ENCODE data around the gene THSD1. TPM values are rescaled to one million over a fixed set of nuclear protein-coding genes. Genes with fewer than 3 reads are reported as not detected.
"Not testable (repeated sequence)": the region's sequence is repeated elsewhere in the genome, so short reads cannot be mapped to it uniquely, and the experiment has no call there.

The THSD1 gene
- total RNA-seq, 1 donor from 2014 or later, result 0.39 TPM

DNA sequence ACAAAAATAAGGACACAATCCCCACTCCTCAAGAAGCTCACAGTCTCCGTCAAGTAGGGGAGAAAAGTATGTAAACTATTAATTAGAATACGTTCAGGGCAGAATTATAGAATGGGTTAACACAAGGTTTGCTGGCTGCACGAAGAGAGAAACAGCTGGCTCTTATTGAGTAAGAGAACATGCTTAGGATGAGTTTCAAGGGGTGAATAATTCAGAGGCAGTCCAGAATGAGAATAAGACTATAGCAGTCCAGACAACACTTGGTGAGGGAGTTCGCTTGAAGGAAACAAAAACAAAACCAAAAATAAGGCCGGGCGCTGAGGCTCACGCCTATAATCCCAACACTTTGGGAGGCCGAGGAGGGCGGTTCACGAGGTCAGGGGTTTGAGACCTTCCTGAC lies 61.9 kb downstream of the THSD1 start:
- Mint-ChIP-seq H3K4me1 (ENCODE audit: low read depth) (peaks cover 2% of the 10 kb centered on the region), H3K9me3 (no peaks in the 10 kb centered on the region), H3K27ac (no peak overlapping the region), H3K4me3 (ENCODE audit: low read depth) (no peak overlapping the region), H3K36me3 (ENCODE audit: low read depth) (no peaks in the 10 kb centered on the region), H3K27me3 (ENCODE audit: low read depth) (peaks cover 8% of the 10 kb centered on the region)
- DNase-seq (ENCODE audit: low spot score), result no peak
- intact Hi-C loops (cut with micrococcal nuclease), result no loop called here

DNA sequence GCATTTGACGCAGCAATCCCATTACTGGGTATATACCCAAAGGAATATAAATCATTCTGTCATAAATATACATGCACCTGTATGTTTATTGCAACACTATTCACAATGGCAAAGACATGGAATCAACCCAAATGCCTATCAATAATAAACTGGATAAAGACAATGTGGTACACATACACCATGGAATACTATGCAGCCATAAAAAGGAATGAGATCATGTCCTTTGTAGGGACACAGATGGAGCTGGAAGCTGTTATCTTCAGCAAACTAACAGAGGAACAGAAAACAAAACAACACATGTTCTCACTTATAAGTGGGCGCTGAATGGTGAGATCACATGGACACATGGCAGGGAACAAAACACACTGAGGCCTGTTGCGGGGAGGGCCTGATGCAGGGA lies 63.8 kb downstream of the THSD1 start:
- H3K4me1 Mint-ChIP-seq (ENCODE audit: low read depth); H3K36me3 Mint-ChIP-seq (ENCODE audit: low read depth); H3K9me3 Mint-ChIP-seq; H3K27me3 Mint-ChIP-seq (ENCODE audit: low read depth); DNase-seq (ENCODE audit: low spot score); H3K27ac Mint-ChIP-seq; H3K4me3 Mint-ChIP-seq (ENCODE audit: low read depth); intact Hi-C loops (cut with micrococcal nuclease): not testable (repeated sequence)

DNA sequence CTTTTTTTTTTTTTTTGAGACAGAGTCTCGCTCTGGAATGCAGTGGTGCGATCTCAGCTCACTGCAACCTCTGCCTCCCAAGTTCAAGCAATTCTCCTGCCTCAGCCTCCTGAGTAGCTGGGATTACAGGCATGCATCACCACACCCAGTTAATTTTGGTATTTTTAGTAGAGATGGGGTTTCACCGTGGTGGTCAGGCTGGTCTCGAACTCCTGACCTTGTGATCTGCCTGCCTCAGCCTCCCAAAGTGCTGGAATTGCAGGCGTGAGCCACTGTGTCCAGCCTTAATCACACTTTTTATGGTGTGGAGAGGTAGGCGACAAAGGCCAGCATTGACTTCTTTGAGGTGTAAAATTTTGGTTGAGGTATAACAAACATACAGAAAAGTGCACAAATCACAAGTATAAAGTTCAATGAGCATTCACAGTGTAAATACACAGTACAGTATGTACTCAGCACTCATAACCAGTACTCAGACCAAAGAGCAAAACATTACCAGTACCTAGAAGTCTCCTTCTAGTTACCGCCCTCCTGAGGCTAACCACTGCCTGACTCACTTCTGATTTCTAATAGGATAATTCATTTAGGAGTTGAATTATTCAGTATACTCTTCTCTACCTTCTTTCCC lies 68.0 kb downstream of the THSD1 start:
- H3K27ac Mint-ChIP-seq; H3K4me3 Mint-ChIP-seq (ENCODE audit: low read depth); intact Hi-C loops (cut with micrococcal nuclease): not testable (repeated sequence)

DNA sequence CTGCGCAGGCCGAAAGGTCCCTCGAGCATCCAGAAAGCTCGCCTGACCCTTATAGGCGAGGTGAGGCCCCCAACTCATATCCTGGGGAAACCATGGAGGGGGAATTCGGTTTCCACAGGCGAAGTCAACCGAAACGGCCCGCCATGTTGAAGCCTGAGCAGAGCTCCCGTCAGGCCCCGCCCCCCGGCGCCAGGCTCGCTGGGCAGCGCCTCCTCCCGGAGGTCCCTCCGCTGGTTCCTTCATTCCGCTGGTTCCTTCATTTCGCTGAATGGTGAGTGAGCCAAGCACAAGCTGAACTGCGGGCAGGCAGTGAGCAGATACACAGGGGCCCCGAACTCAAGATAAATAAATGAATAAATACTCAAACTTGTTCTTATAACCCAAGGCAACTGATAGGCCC lies 71.9 kb downstream of the THSD1 start:
- H3K27ac Mint-ChIP-seq; H3K4me3 Mint-ChIP-seq (ENCODE audit: low read depth); intact Hi-C loops (cut with micrococcal nuclease); H3K9me3 Mint-ChIP-seq; H3K27me3 Mint-ChIP-seq (ENCODE audit: low read depth); H3K36me3 Mint-ChIP-seq (ENCODE audit: low read depth); H3K4me1 Mint-ChIP-seq (ENCODE audit: low read depth); DNase-seq (ENCODE audit: low spot score): not testable (repeated sequence)

More for the DNA sequence above, 68.0 kb downstream of the THSD1 start:
- not testable (repeated sequence) for DNase-seq (ENCODE audit: low spot score); H3K9me3 Mint-ChIP-seq; H3K36me3 Mint-ChIP-seq (ENCODE audit: low read depth); H3K27me3 Mint-ChIP-seq (ENCODE audit: low read depth); H3K4me1 Mint-ChIP-seq (ENCODE audit: low read depth)

DNA sequence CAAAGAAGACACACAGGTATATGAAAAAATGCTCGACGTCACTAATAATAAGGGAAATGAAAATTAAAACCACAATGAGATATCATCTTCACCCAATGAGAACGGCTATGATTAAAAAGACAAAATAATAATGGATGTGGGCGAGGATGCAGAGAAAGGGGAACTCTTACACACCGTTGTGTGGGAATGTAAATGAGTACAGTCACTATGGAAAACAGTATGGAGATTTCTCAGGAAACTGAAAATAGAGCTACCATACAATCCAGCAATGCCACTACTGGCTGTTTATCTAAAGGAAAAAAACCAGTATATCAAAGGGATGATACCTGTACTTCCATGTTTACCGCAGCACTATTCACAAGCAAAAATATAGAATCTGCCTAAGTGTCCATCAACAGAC lies 74.1 kb downstream of the THSD1 start:
- H3K4me3 Mint-ChIP-seq (ENCODE audit: low read depth); H3K27ac Mint-ChIP-seq; H3K9me3 Mint-ChIP-seq; H3K4me1 Mint-ChIP-seq (ENCODE audit: low read depth); H3K27me3 Mint-ChIP-seq (ENCODE audit: low read depth); H3K36me3 Mint-ChIP-seq (ENCODE audit: low read depth); DNase-seq (ENCODE audit: low spot score); intact Hi-C loops (cut with micrococcal nuclease): not testable (repeated sequence)

Other genes starting within 250 kb of the THSD1 start
- gene NEK3, start 246.6 kb downstream of the THSD1 start, total RNA-seq, result 9.4 and 10.0 TPM in 2 replicates
- gene VPS36, start 44.5 kb upstream of the THSD1 start, total RNA-seq, result 52.3 and 53.5 TPM in 2 replicates
- 44.3 and 46.9 TPM in 2 replicates for gene CKAP2, start 49.3 kb upstream of the THSD1 start, total RNA-seq
- 8.4 and 9.3 TPM in 2 replicates for gene HNRNPA1L2, start 236.3 kb upstream of the THSD1 start, total RNA-seq
- gene SUGT1, start 246.7 kb upstream of the THSD1 start, total RNA-seq, result 66.5 and 72.3 TPM in 2 replicates